IPS DF 6.9 (cell line): Measurements from ENCODE around the gene SDCBP2.
"Not testable (repeated sequence)": the region's sequence is repeated elsewhere in the genome, so short reads cannot be mapped to it uniquely, and the experiment has no call there.

Experiments used
- DNase-seq: peaks from one replicate; pipeline ENCODE4 v3.0.0-alpha.2; 2013; ENCODE audit warnings: low read depth, low spot score
- H3K27ac ChIP-seq: one replicate; pipeline ENCODE4 v1.5.1; 2013; ENCODE audit warnings: low read length, control low read depth
- H3K27me3 ChIP-seq: 2 replicates; pipeline ENCODE4 v1.6.1; 2013; ENCODE audit warnings: mild to moderate bottlenecking, low read length; ENCODE audit not compliant: control insufficient read depth, insufficient read depth
- H3K36me3 ChIP-seq: 2 replicates; pipeline ENCODE4 v1.6.1; 2013; ENCODE audit warnings: low read length; ENCODE audit not compliant: control insufficient read depth, insufficient read depth
- H3K4me1 ChIP-seq: 2 replicates; pipeline ENCODE4 v1.6.1; 2013; ENCODE audit warnings: low read length; ENCODE audit not compliant: control insufficient read depth, insufficient read depth
- H3K4me3 ChIP-seq: 2 replicates; pipeline ENCODE4 v1.5.1; 2013; ENCODE audit warnings: mild to moderate bottlenecking, low read length
- H3K9me3 ChIP-seq: 2 replicates; pipeline ENCODE4 v1.6.1; 2013; ENCODE audit warnings: low read length, inconsistent platforms; ENCODE audit not compliant: control insufficient read depth, insufficient read depth
- WGBS: extraction: QIAGEN DNeasy Blood & Tissue Kit; methylation state at CpG from one replicate; pipeline ENCODE4 v1.1.7; 2013; ENCODE audit warnings: mixed read lengths, missing lambda C conversion rate; ENCODE audit not compliant: insufficient read length, insufficient coverage; 5-methylcytosine and 5-hydroxymethylcytosine counted together

Gene SDCBP2

DNA sequence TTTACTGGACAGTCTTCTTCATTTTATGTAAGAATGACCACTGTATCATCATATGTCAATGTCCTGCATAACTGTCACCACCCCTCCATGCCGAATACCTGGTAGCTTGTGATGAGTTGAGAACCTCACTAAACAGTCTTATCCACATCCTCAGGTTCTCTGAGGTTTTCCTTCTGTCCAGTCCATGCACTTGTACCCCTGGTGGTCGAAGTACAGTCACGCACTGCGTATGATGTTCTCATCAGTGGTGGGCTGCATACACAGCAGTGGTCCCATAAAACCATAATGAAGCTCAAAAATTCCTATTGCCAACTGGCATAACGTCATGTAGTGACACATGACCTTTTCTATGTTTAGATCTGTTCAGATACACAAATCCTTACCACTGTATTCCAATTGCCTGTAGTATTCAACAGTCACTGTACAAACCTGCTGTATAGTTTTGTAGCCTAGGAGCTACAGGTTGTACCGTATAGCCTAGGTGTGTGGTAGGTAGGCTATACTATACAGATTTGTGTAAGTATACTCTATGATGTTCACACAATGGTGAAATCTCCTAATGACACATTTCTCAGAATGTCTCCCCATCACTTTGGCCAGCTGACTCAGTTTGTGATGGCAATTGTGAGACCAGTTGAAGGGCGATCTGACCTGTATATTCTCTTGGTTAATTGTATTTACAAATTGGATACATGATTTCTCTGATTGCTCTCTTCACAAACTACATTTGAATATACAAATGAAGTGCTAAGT lies 31.3 kb upstream of the SDCBP2 start:
- no peak overlapping the region for H3K4me3 ChIP-seq
- no peak for DNase-seq
- H3K9me3 ChIP-seq = no peaks in the 10 kb centered on the region
- H3K4me1 ChIP-seq = no peaks in the 10 kb centered on the region
- H3K27ac ChIP-seq = no peak overlapping the region
- H3K27me3 ChIP-seq = no peaks in the 10 kb centered on the region
- H3K36me3 ChIP-seq = 0 out of 2 replicates have a peak, but pooled peaks cover 2% of the 10 kb centered on the region
- WGBS = no CpG with 5 or more reads among the region's 7 CpGs

- H3K27me3 ChIP-seq = no peaks in the 10 kb centered on the region
- H3K9me3 ChIP-seq = no peaks in the 10 kb centered on the region
- no peaks in the 10 kb centered on the region for H3K4me1 ChIP-seq
- H3K27ac ChIP-seq = no peak overlapping the region
- DNase-seq = no peak
- 0 out of 2 replicates have a peak, but pooled peaks cover 2% of the 10 kb centered on the region for H3K36me3 ChIP-seq
- WGBS = no CpG with 5 or more reads among the region's 9 CpGs
- no peak overlapping the region for H3K4me3 ChIP-seq
Measured at GRCh38 chr20:1357921-1358671, 29.2 kb upstream of the SDCBP2 start.

DNA sequence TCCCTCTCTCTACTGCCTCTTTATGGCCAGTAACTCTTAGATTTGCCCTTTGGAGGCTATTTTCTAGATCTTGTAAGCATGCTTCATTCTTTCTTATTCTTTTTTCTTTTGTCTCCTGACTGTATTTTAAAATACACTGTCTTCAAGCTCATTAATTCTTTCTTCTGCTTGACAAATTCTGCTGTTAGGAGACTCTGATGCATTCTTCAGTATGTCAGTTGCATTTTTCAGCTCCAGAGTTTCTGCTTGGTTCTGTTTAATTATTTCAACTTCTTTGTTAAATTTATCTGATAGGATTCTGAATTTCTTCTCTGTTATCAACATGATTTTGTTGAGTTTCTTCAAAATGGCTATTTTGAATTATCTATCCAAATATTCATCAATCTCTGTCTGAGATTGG lies 25.0 kb upstream of the SDCBP2 start:
- DNase-seq = no peak
- H3K27ac ChIP-seq = no peak overlapping the region
- no peaks in the 10 kb centered on the region for H3K27me3 ChIP-seq
- no peak overlapping the region for H3K4me3 ChIP-seq
- no peaks in the 10 kb centered on the region for H3K4me1 ChIP-seq
- H3K9me3 ChIP-seq = no peaks in the 10 kb centered on the region
- H3K36me3 ChIP-seq = 0 out of 2 replicates have a peak, but pooled peaks cover 2% of the 10 kb centered on the region

DNA sequence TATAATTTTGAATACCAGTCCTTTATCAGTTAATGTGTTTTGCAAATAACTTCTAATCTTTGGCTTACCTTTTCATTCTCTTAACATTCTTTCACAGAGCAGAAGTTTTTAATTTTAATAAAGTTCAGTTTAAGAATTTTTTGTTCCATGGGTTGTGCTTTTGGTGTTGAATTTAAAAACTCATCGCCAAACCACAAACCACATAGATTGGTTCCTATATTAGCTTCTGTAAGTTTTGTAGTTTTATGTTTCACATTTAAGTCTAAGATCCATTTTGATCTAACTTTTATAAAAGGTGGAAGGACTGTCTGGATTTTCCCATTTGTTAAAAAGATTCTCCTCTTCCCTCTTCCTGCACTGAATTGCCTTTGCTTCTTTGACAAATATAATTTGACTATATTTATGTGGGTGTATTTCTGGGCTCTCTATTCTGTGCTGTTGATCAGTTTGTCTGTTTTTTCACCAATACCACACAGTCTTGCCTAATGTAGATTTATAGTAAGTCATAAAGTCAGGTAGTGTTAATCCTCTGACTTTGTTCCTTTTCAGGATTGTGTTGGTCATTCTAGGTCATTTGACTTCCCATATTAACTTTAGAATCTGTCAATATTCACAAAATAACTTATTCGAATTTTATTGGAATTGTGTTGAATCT lies 17.5 kb upstream of the SDCBP2 start:
- DNase-seq = no peak
- no peaks in the 10 kb centered on the region for H3K9me3 ChIP-seq
- no peaks in the 10 kb centered on the region for H3K27me3 ChIP-seq
- no peak overlapping the region for H3K4me3 ChIP-seq
- H3K4me1 ChIP-seq = no peaks in the 10 kb centered on the region
- no CpG with 5 or more reads among the region's 2 CpGs for WGBS
- no peaks in the 10 kb centered on the region for H3K36me3 ChIP-seq
- no peak overlapping the region for H3K27ac ChIP-seq

DNA sequence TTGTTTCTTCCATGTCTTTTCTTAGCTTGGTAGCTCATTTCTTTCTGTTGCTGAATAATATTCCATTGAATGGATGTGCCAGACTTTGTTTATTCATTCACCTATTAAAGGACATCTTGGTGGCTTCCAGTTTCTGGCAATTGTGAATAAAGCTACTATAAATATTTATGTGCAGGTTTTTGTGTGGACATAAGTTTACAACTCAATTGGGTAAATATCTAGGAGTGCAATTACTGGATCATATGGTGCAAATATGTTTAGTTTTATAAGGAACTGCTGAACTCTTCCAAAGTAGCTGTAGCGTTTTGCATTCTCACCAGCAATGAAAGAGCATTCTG lies 16.8 kb upstream of the SDCBP2 start:
- no peak for DNase-seq
- Histone ChIP-seq H3K9me3 (no peaks in the 10 kb centered on the region), H3K27ac (no peak overlapping the region), H3K27me3 (no peaks in the 10 kb centered on the region), H3K36me3 (no peaks in the 10 kb centered on the region), H3K4me1 (no peaks in the 10 kb centered on the region), H3K4me3 (no peak overlapping the region)
- no CpG with 5 or more reads among the region's 1 CpG for WGBS

DNA sequence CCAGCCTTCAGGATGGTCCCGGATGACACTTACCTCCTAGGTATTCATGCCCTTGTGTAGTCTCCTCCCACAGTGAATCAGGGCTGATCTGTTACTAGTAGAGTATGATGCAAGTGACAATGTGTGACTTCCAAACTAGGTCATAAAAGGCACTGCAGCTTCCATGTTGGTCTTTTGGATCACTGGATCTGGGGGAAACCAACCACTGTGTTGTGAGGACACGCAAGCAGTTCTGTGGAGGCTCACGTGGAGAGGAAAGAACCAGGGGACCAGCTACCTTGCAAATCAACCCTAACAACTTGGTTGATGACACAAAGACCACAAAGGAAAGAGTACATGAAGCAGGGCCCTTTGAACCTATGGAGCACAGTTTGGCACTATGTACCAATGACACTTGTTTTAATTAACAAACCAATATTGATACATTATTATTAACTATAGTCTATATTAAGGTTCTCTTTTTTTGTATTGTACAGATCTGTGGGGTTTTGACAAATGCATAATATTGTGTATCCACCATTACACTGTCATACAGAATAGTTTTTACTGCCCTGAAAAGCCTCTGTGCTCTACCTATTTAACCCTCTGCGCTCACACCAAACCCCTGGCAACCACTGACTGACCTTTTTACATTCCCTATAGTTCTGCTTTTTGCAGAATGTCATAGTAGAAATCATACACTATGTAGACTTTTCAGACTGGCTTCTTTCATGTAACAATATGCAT lies 16.3 kb upstream of the SDCBP2 start:
- DNase-seq = no peak
- no peaks in the 10 kb centered on the region for H3K27me3 ChIP-seq
- H3K4me3 ChIP-seq = no peak overlapping the region
- no peaks in the 10 kb centered on the region for H3K36me3 ChIP-seq
- no peaks in the 10 kb centered on the region for H3K9me3 ChIP-seq
- WGBS = no CpG with 5 or more reads among the region's 4 CpGs
- no peak overlapping the region for H3K27ac ChIP-seq
- no peaks in the 10 kb centered on the region for H3K4me1 ChIP-seq

DNA sequence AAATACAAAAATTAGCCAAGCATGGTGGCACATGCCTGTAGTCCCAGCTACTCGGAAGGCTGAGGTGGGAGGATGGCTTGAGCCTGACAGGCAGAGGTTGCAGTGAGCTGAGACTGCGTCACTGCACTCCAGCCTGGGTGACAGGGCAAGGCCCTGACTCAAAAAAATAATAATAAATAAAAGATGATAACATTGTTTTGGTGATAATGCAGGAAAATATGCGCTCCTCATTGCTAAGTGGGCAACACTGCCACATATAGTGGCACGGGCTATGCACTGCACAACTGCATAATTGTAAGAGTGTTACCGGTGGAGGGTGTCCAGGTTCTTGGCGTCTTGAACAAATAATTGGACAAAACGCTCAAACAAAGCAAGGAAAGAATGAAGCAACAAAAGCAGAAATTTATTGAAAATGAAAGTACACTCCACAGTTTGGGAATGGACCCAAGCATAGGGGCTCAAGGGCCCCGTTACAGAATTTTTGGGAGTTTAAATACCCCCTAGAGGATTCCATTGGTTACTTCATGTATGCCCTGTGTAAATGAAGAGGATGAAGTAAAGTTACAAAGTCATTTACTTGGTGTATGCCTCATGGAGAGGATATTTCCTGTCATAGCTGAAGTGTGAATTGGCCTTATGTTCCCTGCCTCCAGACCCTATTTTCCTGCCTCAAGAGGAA lies 14.6 kb upstream of the SDCBP2 start:
- H3K4me3 ChIP-seq, H3K36me3 ChIP-seq, H3K27me3 ChIP-seq, H3K4me1 ChIP-seq, H3K27ac ChIP-seq, DNase-seq, H3K9me3 ChIP-seq: not testable (repeated sequence)
- no CpG with 5 or more reads among the region's 8 CpGs for WGBS

DNA sequence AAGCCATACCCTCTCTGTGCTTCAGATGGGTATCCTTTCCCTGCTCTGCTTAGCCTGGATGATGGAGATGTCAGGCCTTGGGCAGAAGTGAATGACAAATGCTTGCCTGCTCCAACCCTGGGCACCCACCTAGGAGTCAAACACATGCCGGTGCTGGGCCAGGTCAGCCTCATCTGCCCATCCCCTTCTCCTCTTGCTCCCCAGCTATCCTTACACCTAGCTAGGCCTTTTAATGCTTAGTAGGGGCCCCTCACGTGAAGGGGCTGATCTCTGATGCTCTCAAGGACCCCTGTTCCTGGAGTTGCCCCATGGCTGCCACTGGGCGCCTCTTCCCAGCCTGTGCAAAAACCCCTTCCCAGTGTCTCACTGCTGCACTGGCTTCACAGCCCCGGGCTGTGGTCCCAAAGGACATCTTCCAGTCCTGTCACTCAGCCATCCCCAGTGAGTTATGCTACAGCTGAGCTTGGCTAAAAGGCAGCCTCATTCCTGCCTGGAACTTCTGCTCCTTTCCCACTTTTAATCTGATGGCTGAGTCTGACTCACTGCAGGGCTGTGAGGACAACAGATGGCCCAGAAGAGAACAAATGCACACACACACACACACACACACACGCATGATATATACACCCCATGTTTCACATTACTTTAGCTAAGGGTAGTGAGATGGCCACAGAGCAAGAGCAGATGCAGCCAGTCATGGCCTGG lies 12.8 kb upstream of the SDCBP2 start:
- H3K9me3 ChIP-seq = no peaks in the 10 kb centered on the region
- no CpG with 5 or more reads among the region's 5 CpGs for WGBS
- H3K4me1 ChIP-seq = no peaks in the 10 kb centered on the region
- H3K27me3 ChIP-seq = no peaks in the 10 kb centered on the region
- no peak overlapping the region for H3K27ac ChIP-seq
- no peak for DNase-seq
- H3K4me3 ChIP-seq = no peak overlapping the region
- no peaks in the 10 kb centered on the region for H3K36me3 ChIP-seq

DNA sequence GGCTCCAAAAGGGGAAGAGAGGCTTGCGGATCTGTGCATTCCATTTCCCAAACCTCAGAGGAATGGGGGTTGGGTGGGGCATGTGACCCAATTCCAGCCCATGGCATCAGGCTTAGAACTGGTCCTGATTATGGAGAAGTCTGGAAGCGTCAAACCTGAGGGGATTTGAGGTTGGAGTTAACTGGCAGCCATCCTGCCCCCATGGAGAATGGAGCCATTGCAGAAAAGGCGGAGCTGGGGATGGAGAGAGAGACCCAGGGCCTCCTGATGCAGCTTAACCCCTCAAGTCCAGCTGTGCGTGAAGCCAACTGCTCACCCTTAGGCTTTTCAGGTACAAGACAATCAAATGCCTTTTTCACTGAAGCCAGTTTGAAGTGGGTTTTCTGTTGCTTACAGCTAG lies 9.9 kb upstream of the SDCBP2 start:
- no CpG with 5 or more reads among the region's 4 CpGs for WGBS
- Histone ChIP-seq H3K27me3 (no peaks in the 10 kb centered on the region), H3K9me3 (no peaks in the 10 kb centered on the region), H3K4me1 (no peaks in the 10 kb centered on the region), H3K36me3 (no peaks in the 10 kb centered on the region), H3K27ac (no peak overlapping the region), H3K4me3 (no peak overlapping the region)
- DNase-seq = no peak
